Transverse colon (tissue), 4 donors: ENCODE results near the gene PTPN3. TPM values are rescaled to one million over a fixed set of nuclear protein-coding genes. Genes with fewer than 3 reads are reported as not detected.

Experiments used
- DNase-seq: peaks from one replicate; pipeline ENCODE4 v3.0.0-alpha.2; 2019
- H3K27ac ChIP-seq, 4 donors: fragments of 200-600 bp; sonication (generic); 2 replicates each; pipeline ENCODE4 v1.5.1; 2016 to 2018; ENCODE audit warnings: inconsistent platforms in 4 of 4
- H3K27me3 ChIP-seq: fragments of 200-600 bp; sonication (generic); 2 replicates; pipeline ENCODE4 v1.5.1; 2017; ENCODE audit warnings: inconsistent platforms
- H3K36me3 ChIP-seq, 4 donors: fragments of 200-600 bp; sonication (generic); 2 replicates each; pipeline ENCODE4 v1.5.1; 2017 to 2019; ENCODE audit warnings: inconsistent platforms in 4 of 4
- H3K4me1 ChIP-seq, 4 donors: fragments of 200-600 bp; sonication (generic); 2 replicates each; pipeline ENCODE4 v1.5.1; 2017 to 2020; ENCODE audit warnings: inconsistent platforms in 4 of 4
- H3K4me3 ChIP-seq, 4 donors: fragments of 200-600 bp; sonication (generic); 1 replicate in 1 of 4; 2 replicates in 3 of 4; pipeline versions ENCODE4 v1.5.1 to v1.6.1; 2017 to 2019; ENCODE audit warnings: inconsistent platforms in 4 of 4
- H3K9me3 ChIP-seq, 2 donors: fragments of 200-600 bp; sonication (generic); 2 replicates each; pipeline ENCODE4 v1.5.1; 2017 to 2019; ENCODE audit warnings: inconsistent platforms in 2 of 2
- EP300 ChIP-seq: sonication (generic); formaldehyde crosslinking; IDR thresholded peaks from one replicate; pipeline ENCODE4 v1.6.1; 2017; ENCODE audit warnings: antibody characterized with exemption, low read depth
- POLR2A ChIP-seq: fragments of 450-650 bp; IDR thresholded peaks from one replicate; pipeline ENCODE4 v1.6.1; 2016; ENCODE audit warnings: antibody characterized with exemption, mild to moderate bottlenecking, moderate library complexity
- POLR2AphosphoS5 ChIP-seq, 3 donors: sonication (generic); formaldehyde crosslinking; IDR thresholded peaks; one replicate each; pipeline ENCODE4 v1.6.1; 2016; ENCODE audit warnings: antibody characterized with exemption in 3 of 3
- WGBS, 2 donors: methylation state at CpG; one replicate each; pipeline ENCODE4 v1.1.5; 2018; ENCODE audit warnings: low coverage in 1 of 2; 5-methylcytosine and 5-hydroxymethylcytosine counted together
- in situ Hi-C, 4 donors: fragments of 200-750 bp; cut with MboI; loops; one replicate each; pipeline versions ENCODE4 v1.15.0 to v1.15.1; 2017; ENCODE audit warnings: low sequenced_read_pairs in 3 of 4, low pct_ligation_motif_present in 1 of 4, low pct_unique_long_range_greater_than_20kb in 1 of 4
- intact Hi-C: fragments of 100-400 bp; cut with DNase I; formaldehyde crosslinking; loops from one replicate; pipeline ENCODE4 v1.15.1; 2023; ENCODE audit warnings: low total_unique reads
- total RNA-seq, 4 donors: library from RNA; depleted of rRNA; stranded (reverse); fragments of >200 nt; gene quantifications; one replicate each; pipeline ENCODE4 v1.1.0, GENCODE V29; 2016
- TF ChIP-seq, protein P1 (sequence below), 5 experiments: fragments of 200-600 bp in 3 of 5; fragments of 450-650 bp in 2 of 5; sonication (generic) in 3 of 5; IDR thresholded peaks; 1 replicate in 2 of 5; 2 replicates in 3 of 5; pipeline ENCODE4 v1.5.1; 2016 to 2017; ENCODE audit warnings: antibody characterized with exemption in 5 of 5, inconsistent platforms in 3 of 5, mild to moderate bottlenecking in 2 of 5, moderate library complexity in 1 of 5

The PTPN3 gene
- total RNA-seq, 4 donors from 2014 or later, result 12.7 to 27.0 (median 18.1) TPM

DNA sequence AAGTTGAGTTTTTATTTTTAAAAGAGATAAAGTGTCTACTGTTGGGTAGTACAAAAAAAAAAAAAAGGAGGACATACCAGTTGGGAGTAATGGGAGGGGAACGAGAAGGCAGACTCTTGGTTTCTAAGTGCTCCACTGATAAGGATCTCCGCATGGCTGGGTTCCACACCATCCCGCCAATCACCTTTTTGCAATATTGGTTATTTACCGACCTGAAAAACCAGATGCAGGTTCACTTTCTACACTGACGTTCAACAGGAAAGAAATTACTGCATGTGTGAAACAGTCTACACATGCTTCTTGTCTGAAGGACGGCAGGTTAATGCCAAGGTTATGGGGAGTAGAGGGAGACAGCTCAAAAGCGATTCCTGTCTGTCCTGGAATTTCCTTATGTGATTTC lies 75.5 kb downstream of the PTPN3 start:
- 66 to 73% methylated on average over 7 of the region's 7 CpGs for WGBS, 2 donors
- in situ Hi-C loops, result no loop called here
- intact Hi-C loops, result no loop called here
- Histone ChIP-seq H3K4me3 (no peak overlapping the region), H3K27me3 (no peaks in the 10 kb centered on the region), H3K27ac (no peak overlapping the region), H3K36me3 (no peaks in the 10 kb centered on the region), H3K9me3 (no peaks in the 10 kb centered on the region), H3K4me1 (peaks cover 0 to 1% (median 0%) of the 10 kb centered on the region in 4 donors)
- no peak for DNase-seq
- TF ChIP-seq EP300, result no peak
- no peak for TF ChIP-seq POLR2AphosphoS5 (IDR thresholded peaks at IDR 0.05)
- TF ChIP-seq POLR2A, result no peak
- TF ChIP-seq, protein P1, sequence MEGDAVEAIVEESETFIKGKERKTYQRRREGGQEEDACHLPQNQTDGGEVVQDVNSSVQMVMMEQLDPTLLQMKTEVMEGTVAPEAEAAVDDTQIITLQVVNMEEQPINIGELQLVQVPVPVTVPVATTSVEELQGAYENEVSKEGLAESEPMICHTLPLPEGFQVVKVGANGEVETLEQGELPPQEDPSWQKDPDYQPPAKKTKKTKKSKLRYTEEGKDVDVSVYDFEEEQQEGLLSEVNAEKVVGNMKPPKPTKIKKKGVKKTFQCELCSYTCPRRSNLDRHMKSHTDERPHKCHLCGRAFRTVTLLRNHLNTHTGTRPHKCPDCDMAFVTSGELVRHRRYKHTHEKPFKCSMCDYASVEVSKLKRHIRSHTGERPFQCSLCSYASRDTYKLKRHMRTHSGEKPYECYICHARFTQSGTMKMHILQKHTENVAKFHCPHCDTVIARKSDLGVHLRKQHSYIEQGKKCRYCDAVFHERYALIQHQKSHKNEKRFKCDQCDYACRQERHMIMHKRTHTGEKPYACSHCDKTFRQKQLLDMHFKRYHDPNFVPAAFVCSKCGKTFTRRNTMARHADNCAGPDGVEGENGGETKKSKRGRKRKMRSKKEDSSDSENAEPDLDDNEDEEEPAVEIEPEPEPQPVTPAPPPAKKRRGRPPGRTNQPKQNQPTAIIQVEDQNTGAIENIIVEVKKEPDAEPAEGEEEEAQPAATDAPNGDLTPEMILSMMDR (IDR thresholded peaks at IDR 0.05), result no peak

DNA sequence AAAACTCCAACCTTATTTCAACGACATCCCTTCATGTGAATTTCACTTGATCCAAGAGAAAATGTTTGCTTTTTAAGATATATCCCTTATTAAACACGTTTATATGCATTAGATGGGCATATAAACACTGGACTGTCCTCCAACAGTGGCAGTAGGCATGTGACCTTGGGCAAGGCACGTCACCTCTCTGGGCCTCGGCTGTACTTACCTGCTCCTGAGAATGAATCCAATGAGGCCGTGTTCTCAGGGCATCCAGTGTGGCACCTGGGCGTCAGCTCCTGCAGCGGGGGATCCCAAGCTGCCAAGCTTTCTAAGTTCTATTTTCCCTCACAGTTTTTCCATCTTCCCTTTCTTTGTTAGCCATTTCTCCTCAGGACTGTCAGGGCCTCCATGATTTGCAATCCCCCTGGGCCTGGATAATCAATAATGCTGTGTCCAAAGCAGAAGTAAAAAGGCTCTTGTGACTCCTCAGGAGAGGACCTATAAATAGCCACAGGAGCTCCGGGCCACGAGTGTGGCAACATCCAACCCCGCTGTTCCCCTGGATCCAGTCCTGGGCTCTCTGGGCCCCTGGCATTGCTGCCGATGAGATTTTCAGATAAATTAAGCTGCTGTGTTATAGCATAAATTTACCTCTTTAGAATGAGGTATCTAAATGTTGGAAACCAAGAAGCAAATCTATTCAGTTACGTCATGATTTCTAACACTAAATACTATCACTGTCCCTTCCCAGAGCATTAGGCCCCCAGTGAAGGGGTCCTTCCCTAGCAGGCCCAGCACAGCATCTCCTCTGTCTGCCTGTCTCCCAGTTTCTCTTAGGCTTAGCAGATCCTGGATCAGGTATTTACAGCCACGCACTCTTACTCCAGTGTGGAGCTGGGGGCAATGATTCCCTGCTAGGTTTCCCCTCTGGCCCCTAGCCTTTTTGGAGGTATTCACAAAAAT lies 76.8 kb downstream of the PTPN3 start:
- Histone ChIP-seq H3K27me3 (no peaks in the 10 kb centered on the region), H3K27ac (no peak overlapping the region), H3K4me3 (no peak overlapping the region), H3K9me3 (no peaks in the 10 kb centered on the region), H3K36me3 (no peaks in the 10 kb centered on the region), H3K4me1 (peaks cover 0 to 15% (median 6%) of the 10 kb centered on the region in 4 donors)
- no peak for TF ChIP-seq POLR2A
- TF ChIP-seq EP300, result no peak
- TF ChIP-seq, protein P1 (IDR thresholded peaks at IDR 0.05), result no peak
- TF ChIP-seq POLR2AphosphoS5 (IDR thresholded peaks at IDR 0.05), result no peak
- DNase-seq, result no peak
- intact Hi-C loops, result no loop called here
- in situ Hi-C loops, result no loop called here
- 61 to 90% methylated on average over 3 to 13 of the region's 13 CpGs for WGBS, 2 donors

DNA sequence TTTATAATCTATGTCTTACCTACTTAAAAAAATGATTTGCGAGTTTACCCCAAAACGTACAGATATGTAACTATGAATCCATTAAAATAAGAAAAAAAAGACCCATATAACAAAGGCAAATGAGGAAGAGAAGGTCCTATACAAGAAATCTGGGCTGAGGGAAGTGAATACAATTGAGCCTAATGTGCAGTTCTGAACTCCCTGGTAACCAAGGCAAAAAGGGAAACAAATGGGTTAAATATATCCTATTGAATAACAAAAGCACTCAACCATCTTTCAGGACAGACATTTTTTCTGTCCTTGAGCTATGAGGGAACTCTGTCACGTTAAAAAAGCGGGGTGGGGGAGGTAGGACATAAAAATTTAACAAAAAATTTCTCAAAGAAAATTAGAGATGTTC lies 78.6 kb downstream of the PTPN3 start:
- Histone ChIP-seq H3K27ac (no peak overlapping the region), H3K36me3 (no peaks in the 10 kb centered on the region), H3K9me3 (no peaks in the 10 kb centered on the region), H3K27me3 (no peaks in the 10 kb centered on the region), H3K4me3 (no peak overlapping the region), H3K4me1 (peaks cover 0 to 15% (median 6%) of the 10 kb centered on the region in 4 donors)
- intact Hi-C loops, result no loop called here
- TF ChIP-seq POLR2A (no peak), POLR2AphosphoS5 (IDR thresholded peaks at IDR 0.05) (no peak), EP300 (no peak)
- TF ChIP-seq, protein P1 (IDR thresholded peaks at IDR 0.05), result no peak
- 78 to 82% methylated on average over 4 of the region's 4 CpGs for WGBS, 2 donors
- in situ Hi-C loops, result no loop called here
- DNase-seq, result no peak

DNA sequence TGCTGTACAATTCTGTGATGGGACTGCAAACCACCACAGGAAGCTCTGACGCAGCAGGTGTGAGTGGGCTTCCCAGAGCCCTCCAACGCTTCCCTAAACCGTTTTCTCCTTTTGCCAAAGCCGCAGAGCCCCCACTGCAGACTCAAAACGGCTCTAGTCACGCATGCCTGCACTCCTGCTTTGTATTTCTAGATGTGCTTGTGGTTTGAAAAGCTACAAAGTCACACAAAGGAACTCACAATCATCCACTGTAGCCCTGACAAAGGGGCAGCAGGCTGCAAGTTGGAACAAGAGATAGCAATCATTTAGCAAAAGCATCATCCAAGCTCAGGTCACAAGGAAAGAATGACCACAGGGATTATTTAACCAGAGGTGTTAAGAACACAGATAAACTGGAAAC lies 79.3 kb downstream of the PTPN3 start:
- Histone ChIP-seq H3K9me3 (no peaks in the 10 kb centered on the region), H3K27ac (no peak overlapping the region), H3K36me3 (no peaks in the 10 kb centered on the region), H3K27me3 (no peaks in the 10 kb centered on the region), H3K4me3 (no peak overlapping the region), H3K4me1 (peaks cover 0 to 15% (median 6%) of the 10 kb centered on the region in 4 donors)
- intact Hi-C loops (no loop called here), in situ Hi-C loops (no loop called here)
- DNase-seq, result no peak
- 61% methylated on average over 6 of the region's 6 CpGs; no CpG with 5 or more reads in 1 of the 2 donors for WGBS, 2 donors
- TF ChIP-seq POLR2AphosphoS5 (IDR thresholded peaks at IDR 0.05), result no peak
- TF ChIP-seq EP300, result no peak
- TF ChIP-seq, protein P1 (IDR thresholded peaks at IDR 0.05), result no peak
- TF ChIP-seq POLR2A, result no peak
